Peyer's patch (tissue), 4 donors: Measurements from ENCODE around the gene ZBTB20.

Experiments
- POLR2A ChIP-seq, 2 donors: fragments of 450-650 bp; IDR thresholded peaks; one replicate each; pipeline ENCODE4 v1.5.1; 2017; ENCODE audit warnings: antibody characterized with exemption in 2 of 2, mild to moderate bottlenecking in 2 of 2, moderate library complexity in 2 of 2
- TF ChIP-seq, protein P1 (sequence below), 6 experiments: fragments of 450-650 bp in 4 of 6; fragments of 200-600 bp in 2 of 6; sonication (generic) in 1 of 6; IDR thresholded peaks; one replicate each; pipeline ENCODE4 v1.5.1; 2017 to 2019; ENCODE audit warnings: antibody characterized with exemption in 6 of 6, mild to moderate bottlenecking in 3 of 6, moderate library complexity in 1 of 6

DNA sequence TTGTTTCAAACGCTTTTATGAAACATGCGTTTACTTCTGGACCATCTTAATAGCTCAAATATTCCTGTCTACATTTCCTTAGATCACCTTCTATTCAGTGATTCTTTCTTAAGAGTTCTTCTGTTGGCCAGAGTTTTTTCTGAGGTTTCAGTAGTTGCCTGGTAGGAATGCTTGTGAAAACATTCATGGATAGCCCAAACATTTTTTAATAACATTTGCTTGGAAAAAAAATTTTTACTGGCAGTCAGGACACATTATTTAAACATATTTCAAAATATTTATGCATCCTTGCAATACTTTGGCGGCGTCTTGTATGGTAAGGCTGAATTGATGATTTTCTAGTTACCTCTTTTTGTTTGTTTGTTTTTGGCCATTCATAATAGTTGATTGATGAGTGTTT, 47.4 kb upstream of the ZBTB20 start:
- TF ChIP-seq POLR2A (IDR thresholded peaks at IDR 0.05): no peak
- TF ChIP-seq, protein P1, sequence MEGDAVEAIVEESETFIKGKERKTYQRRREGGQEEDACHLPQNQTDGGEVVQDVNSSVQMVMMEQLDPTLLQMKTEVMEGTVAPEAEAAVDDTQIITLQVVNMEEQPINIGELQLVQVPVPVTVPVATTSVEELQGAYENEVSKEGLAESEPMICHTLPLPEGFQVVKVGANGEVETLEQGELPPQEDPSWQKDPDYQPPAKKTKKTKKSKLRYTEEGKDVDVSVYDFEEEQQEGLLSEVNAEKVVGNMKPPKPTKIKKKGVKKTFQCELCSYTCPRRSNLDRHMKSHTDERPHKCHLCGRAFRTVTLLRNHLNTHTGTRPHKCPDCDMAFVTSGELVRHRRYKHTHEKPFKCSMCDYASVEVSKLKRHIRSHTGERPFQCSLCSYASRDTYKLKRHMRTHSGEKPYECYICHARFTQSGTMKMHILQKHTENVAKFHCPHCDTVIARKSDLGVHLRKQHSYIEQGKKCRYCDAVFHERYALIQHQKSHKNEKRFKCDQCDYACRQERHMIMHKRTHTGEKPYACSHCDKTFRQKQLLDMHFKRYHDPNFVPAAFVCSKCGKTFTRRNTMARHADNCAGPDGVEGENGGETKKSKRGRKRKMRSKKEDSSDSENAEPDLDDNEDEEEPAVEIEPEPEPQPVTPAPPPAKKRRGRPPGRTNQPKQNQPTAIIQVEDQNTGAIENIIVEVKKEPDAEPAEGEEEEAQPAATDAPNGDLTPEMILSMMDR (IDR thresholded peaks at IDR 0.05): no peak
